Measurements from ENCODE around the gene EDN3.

DNA sequence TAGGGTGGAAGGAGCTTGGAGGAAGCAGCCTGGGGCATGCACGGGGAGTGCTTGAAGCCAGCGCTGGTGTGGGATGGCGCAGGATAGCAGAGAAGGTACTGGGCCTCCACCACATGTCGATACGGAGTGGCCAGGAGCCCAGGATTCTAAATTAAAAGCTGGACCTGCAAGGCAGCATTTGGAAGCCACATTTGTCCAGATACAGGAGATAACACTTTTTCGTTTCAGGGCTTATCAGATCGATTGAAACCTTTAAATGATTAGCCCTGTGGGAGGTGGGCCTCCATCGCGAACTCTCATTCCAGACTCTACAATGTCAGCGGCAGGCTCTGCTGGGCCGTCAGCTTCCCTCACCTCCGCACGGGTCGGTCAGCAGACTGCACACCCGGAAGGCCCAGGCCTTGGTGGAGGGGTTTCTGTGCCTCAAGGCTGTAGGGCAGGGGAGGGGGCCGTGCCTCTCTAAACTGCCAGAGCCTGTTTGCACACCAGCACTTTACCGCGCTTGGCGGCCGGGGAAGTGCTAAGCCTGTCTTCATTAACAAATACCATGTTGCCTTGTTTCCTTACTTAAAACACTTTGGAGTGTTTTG, 17.9 kb downstream of the EDN3 start:
- TF ChIP-seq, protein P1, sequence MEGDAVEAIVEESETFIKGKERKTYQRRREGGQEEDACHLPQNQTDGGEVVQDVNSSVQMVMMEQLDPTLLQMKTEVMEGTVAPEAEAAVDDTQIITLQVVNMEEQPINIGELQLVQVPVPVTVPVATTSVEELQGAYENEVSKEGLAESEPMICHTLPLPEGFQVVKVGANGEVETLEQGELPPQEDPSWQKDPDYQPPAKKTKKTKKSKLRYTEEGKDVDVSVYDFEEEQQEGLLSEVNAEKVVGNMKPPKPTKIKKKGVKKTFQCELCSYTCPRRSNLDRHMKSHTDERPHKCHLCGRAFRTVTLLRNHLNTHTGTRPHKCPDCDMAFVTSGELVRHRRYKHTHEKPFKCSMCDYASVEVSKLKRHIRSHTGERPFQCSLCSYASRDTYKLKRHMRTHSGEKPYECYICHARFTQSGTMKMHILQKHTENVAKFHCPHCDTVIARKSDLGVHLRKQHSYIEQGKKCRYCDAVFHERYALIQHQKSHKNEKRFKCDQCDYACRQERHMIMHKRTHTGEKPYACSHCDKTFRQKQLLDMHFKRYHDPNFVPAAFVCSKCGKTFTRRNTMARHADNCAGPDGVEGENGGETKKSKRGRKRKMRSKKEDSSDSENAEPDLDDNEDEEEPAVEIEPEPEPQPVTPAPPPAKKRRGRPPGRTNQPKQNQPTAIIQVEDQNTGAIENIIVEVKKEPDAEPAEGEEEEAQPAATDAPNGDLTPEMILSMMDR (IDR thresholded peaks at IDR 0.05): no peak
- no peak for TF ChIP-seq POLR2A (IDR thresholded peaks at IDR 0.05)
- no peak for TF ChIP-seq POLR2AphosphoS5 (IDR thresholded peaks at IDR 0.05)

All from upper lobe of left lung (tissue), 4 donors.